GM21515 (cell line): Measurements from ENCODE around the gene ADNP.
"Not testable (repeated sequence)": the region's sequence is repeated elsewhere in the genome, so short reads cannot be mapped to it uniquely, and the experiment has no call there.

ENCODE experiments used
- ATAC-seq: cut with Tn5 transposase; IDR thresholded peaks from one replicate; pipeline ENCODE4 v1.9.1; 2021; ENCODE audit not compliant: unreplicated experiment

Gene ADNP

DNA sequence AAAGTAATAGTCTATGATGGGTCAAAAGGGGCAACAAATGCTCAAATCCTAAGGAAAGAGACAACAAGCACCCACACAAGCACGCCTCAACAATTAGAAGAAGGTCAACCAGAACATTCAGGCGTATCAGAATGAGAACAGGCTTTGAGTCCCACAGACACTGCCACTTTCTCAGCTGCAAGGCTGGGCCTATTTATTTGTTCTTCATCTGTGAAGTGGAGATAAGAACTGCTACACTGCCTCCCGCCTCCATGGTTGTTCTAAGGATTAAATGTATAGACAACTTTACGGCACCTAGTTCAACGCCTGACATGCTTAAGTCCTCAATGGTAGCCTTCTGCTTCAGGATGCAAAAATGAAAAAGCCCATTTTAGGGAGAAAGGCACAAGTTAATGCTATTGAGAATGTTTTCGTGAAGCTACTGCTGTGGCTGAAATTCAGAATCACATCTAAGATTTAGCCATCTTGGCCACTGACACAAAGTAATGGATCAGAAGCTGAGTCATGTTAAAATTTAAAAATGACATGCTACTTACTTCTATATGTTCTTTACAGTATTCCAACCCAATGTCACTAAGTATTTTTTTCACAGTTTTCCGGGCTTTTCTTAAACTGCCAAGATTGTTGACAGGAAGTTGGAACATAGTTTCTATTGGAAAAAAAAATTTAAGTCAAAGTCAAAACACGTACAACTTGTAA is 27.7 kb downstream of the ADNP start:
- no peak for ATAC-seq

DNA sequence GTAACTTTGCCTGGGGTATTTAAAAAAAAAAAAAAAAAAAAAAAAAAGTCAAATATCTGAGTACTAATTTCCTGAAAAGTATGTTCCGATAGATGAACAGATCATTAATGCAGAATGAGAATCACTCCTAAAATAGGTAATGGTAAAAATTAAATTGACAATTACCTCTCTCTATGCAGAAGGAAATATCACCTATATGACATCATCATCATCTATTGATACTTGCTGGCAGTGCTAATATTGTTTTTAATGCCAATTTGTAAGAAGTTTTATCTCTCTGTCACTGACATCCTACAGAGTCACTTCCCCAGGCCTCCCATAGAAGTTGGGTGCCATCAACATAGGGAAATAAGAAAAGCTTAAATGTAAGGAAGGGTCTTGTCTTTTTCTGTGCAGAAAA is 29.9 kb downstream of the ADNP start:
- no peak for ATAC-seq

DNA sequence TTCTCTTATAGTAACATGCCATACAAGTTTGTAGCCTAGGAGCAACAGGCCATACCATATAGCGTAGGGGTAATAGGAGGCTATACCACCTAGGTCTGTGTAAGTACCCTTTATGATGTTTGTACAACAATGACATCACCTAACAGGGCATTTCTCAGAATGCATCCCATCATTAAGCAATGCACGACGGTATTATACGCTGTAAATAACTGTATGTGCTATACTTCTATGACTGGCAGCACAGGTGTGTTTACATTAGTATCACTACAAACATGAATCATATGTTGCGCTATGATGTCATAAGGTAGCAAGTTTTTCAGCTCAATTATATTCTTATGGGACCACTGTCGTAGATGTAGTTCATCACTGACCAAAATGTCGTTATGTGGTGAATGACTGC is 31.0 kb downstream of the ADNP start:
- no peak for ATAC-seq

DNA sequence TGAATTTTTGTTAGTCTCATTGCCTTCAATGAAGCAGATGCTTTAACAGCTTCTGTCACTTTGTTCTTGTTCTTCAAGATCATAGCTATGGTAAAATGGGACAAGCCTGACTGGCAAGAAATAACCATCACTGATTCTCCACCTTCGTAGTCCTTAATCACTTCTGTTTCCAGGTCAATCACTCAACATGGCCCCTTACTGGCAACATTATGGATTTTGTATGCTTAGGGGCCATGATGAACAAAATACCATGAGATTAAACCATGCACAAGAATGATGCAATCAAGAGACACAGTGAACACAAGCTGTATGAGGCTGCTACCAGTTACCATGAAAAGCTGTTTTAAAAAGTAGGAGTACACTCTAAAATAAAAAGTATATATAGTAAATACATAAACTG is 32.8 kb downstream of the ADNP start:
- ATAC-seq = no peak

DNA sequence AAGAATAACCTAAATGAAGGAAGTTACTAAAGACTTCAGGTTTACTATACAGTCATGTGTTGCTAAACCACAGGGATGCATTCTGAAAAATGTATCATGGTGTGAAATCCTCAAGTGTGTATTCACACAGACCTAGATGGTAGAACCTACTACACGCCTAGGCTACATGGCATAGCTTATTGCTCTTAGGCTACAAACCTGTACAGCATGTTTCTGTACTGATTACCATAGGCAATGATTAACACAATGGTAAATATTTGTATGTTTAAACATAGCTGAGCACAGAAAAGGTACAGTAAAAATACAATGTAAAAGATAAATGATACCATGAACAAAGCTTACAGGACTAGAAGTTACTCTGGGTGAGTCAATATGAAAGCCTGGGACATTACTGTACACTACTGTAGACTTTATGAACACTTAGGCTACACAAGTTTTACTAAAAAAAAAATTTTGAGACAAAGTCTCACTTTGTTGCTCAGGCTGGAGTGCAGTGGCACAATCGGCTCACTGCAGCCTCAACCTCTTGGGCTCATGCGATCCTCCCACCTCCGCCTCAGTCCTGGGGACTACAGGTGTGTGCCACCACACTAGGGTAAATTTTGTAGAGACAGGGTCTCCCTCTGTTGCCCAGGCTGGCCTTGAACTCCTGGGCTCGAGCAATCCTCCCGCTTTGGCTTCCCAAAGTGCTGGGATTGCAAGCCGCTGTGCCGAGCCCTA is 36.0 kb downstream of the ADNP start:
- ATAC-seq = no peak

DNA sequence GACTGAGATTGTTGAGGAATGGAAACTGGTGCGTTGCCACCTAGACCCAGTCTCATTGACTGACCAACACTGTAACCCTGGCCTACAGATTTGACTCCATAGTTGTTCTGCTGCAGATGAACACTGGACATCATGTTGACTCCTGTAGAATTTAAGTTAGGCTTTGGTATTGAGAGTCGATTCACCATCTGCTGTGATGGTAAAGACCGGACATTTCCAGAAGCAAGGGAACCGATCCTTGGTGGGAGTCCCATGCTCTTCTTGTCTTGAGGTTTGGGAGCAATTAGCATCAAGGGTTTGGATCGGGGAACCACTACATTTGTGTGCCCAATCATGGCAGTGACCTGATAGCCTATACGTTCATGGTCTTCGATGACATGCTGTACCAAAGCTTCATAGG is 37.6 kb downstream of the ADNP start:
- ATAC-seq = no peak

DNA sequence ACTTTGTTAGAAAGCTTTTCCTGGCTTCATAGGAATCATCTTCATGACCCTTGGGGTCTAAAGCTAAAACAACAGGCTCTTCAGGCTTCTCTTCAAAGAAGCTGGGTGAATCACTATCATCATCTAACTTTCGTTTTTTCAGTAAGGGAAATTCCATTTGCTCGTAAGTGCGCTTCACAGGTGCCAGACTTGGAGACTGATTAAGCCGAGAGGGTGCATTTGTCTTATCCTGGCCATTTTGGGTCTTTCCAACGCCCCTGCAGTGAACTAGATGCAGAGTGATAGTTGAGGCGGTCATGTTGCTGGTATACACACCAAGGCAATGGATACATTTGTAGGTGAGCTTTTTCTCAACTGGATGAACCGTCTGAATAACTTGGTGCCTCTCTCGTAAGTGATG is 38.8 kb downstream of the ADNP start:
- ATAC-seq = no peak

DNA sequence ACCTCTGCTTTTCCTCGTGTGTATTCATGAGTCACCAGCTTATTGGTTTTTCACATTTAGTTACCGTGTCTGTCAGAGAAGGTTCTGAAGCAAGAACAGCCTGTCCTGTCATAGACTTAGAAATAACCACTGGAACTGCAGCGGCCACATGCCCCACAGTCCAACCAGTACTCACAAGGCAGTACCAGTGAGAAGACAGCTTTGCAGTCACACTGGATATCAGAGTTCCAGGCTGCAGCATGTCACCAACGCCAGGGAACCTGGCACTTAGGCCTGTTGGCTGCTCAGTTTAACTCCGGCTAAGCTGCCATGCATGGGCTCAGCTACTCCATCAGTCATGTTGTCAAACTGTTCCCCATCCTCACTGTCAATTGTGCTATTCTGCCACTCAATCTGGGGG is 40.1 kb downstream of the ADNP start:
- no peak for ATAC-seq

DNA sequence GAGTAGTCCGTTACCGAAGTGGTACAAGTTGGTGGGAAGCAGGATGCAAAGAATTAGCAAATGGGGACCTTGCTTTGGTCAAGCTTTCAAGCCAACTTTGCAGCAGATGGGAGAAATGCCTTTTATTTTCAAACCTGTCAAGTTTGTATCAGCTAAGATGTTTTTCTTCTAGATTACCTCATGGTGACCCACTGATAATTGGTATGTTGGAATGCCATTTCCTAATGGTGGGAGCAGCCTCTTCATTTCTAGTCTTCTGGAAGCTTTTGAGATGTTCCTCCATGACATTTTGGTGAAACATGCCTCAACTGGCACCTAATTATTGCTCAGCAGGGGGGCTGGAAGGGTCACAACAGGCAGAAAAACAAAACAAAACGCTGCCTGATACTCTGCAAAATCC is 43.7 kb downstream of the ADNP start:
- ATAC-seq = no peak

DNA sequence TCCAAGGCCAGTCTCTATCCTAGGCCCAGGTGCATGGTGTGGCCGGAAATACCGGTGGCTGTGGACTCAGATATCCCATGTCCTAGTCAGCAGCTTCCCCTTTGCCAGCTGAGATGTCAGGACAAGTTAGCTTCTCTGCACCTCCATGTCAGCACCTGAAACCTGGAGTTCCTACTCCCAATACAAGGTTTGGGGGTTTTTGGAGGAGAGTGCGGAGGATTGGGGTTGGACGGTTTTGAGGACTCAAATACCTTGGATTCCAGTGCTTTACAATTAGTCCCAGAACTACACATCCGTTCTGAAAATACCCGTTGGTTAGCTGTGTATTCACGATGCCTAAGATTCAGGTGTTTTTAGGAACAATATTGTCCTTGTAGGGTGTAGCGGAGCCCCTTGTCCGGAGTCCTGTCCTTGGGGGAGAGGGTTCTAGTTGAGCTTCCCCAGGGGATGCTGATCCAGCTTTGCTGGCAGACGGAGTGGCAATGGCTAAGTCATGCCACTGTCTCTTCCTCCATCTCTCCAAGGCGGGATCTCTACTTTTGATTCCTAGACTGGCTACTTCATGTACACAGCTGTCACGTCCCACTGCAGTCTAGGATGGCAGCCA is 45.0 kb downstream of the ADNP start:
- no peak for ATAC-seq

DNA sequence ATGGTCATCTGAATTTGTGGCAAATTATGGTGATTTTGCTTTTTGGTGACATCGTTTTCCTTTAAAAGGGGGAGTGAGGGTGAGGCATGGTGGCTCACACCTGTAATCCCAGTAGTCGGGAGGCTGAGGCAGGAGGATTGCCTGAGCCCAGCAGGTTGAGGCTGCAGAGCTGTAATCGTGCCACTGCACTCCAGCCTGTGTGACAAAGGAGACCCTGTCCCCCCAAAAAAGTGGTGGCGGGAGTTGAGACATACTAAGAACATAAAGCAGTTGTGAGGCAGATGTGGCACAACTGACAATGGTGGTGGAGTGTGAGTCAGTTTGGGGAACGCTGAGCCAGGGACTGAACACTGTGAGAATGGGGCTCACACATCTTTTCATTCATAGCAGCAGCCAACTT is 45.5 kb downstream of the ADNP start:
- ATAC-seq = no peak

DNA sequence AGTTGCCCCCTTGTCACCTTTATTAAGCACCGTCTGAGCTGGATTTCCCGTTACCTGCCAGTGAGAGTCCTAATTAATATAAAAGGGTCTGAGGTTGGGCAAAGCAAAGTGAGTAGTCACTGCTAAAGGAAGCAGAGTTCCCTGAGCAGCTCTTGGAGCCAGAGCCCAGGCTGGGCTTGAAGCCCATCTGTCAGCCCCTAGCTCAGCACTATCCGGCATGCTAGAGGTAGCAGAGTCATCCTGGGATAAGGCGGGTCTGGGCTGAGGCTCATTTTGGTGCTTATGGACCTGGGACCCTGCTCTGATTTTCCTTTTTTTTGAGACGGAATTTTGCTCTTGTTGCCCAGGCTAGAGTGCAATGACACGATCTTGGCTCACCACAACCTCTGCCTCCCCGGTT is 46.2 kb downstream of the ADNP start:
- ATAC-seq = no peak

DNA sequence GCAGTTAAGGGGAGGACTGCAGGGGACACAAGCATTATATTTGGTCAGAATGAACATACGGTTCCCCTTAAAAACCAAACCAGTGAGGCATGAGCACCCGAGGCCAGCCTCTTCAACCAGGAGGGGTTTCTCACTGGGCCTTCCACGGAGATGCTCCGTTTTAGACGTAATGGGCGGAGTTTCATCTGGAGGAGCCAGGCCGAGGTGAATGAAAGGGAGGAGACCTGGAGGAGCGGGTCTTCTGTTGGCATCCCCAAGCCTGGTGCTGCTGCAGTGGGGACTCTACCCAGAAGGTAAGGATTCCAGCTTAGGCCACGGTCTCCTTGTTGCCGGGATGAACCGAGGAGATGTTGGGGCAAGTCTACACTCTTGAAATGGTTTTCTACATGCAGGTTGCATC is 47.4 kb downstream of the ADNP start:
- ATAC-seq = no peak

DNA sequence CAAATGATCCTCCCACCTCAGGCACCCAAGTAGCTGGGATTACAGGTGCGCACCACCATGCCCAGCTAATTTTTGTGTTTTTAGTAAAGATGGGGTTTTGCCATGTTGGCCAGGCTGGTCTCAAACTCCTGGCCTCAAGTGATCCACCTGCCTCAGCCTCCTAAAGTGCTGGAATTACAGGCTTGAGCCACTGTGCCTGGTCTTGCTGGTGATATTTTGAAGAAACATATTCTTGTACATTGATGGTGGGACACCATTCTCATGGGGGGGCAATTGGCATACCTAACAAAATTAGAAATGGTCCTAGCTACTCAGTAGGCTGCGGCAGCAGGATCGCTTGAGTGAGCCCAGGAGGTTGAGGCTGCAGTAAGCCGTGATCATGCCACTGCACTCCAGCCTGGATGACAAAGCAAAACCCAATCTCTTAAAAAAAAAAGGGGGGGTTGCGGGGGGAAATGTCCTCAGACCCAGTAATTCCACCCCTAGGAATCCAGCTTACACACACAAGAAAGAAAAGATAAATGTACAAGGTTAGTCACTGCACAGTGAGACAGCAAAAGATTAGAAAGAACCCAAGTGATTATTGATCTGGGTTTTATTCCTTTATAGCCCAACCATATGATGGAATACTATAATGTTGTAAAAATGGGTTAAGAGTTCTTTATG is 49.3 kb downstream of the ADNP start:
- not testable (repeated sequence) for ATAC-seq

DNA sequence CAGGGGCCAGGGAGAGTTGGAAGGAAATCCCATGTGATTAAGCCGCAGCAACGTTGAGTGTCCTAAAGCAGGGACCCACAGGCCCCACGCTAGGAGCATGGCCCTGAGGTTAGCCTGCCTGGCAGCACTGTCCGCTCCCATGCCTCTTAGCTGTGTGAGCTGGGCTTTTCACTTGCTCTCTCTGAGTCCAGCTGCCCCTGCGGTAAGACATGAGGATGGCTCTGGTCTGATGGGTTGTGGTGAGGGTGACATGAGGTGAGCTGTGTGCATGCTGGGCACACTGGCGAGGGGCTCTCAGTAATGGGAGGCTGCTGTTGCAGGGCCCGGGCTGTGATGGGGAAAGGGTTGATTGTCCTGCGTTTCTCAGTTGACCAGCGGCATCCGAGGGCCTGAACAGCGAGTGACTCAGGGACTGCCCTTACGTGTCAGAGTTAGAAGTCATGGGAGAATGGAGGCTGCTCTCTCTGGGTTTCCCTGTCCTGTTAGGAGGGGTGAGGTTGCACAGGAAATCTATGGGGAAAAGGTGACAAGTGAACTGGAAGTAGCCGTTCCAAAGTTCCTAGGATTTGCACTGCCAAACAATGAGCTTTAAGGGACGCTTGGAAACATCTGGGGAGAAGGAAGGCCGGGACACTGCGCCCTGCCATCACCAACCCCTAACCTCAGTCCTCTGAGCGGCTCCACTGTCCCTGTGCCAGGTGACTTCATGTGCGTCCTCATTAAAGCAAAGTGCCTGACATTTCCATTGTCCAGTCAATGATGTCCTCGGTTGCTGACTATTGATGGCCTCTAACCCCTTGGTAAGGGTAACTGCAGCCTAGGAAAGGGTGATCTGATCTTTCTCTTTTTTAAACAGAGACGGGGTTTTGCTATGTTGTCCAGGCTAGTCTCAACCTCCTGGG is 51.3 kb downstream of the ADNP start:
- ATAC-seq = no peak

DNA sequence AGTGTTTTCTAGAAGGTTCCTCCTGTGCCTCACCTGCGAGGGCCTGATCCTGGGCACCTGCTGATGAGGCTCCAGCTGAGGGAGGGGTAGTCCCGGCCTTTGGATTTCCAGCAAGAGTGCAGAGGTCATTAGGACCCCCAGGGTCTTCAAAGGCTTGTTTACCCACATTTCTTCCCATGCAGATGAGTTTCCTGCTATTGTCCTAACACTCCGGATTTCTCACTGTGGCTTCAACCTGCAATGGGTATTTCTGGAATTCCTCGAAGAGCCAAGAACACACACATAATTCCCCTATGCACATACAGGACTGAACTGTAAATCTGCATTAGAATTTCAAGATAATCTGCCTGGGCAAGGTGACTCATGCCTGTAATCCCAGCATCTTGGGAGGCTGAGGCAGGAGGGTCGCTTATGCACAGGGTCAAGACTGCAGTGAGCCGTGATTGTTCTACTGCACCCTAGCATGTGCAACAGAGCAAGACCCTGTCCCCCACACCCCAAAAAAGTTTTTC is 53.9 kb downstream of the ADNP start:
- ATAC-seq = no peak

DNA sequence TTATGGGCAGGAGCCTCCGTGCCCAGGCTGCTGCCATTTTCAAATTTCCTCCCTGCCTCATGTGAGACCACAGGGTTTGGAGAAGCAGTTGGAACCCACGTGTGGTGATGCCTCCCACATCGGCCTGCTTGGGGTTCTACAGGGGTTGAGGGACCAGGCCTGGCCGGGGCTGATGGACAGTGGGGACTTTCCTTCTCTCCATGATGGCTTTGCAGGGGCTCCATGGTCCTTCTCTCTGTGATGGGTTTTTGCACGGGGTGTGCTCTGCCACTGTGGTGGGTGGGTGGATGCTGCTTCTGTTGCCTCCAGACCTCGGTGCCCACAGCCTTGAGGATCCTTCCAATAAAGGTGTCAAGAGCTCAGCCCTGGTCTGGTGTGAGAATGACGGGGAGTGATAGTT is 54.4 kb downstream of the ADNP start:
- ATAC-seq = no peak

DNA sequence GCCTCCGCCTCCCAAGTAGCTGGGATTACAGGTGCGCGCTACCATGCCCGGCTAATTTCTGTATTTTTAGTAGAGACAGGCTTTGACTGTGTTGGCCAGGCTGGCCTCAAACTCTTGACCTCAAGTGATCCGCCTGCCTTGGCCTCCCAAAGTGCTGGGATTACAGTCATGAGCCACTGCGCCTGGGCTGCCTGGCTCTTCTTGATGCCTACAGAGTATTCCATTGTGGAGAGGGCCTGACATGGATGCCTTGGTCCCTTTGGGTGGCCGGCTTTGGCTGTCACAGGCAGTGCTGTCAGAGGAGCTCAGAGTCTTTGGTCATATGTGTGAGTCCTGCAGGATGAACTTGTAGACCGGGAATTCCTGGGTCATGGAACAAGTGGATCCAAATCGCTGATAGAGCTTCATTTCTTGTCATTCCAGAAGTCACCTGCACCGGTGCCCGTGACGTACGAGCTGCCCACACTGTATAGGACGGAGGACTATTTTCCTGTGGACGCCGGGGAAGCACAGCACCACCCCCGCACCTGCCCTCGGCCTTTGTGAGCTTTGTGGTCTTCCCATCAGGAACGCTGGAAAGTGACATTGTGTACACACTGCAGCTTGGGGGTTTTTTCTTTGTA is 55.1 kb downstream of the ADNP start:
- ATAC-seq = no peak

DNA sequence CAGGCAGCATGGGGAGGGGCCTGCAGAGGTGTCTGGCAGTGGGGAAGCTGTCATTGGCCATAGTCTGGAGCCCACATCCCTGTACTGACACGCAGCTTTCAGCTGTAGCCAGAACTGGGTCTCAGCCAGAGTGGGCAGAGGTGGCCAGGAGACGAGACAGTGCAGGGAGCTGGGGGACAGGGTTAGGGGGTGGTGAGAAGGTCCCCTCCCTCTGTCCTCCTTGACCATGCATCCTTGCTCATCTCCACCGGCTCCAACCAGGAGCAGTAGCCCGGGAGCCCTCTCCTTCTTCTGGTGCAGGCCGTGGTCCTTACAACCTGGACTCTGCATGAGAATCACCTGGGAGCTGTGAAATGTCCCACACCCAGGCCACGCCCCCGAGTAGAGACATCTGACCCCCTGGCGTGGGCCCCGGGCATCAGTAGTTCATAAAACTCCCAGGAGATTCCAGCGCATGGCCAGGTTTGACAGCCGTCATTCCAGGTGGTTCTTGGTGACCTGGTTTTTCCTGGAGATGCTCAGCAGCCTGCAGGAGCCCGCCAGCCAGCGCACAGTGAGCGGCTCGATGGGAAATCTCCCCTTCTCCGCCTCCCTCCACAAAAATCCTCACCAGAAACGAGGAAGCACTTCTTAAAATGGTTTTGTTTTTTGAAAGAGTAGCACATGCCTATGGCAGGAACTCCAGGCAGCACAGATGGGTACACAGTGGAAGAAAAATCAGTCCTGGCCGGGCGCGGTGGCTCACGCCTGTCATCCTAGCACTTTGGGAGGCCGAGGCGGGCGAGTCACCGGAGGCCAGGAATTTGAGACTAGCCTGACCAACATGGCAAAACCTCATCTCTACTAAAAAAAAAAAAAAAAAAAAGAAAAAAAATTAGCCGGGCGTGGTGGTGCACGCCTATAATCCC is 56.2 kb downstream of the ADNP start:
- no peak for ATAC-seq
